H9 (cell line): ENCODE results near the gene TMOD3. TPM values are rescaled to one million over a fixed set of nuclear protein-coding genes. Genes with fewer than 3 reads are reported as not detected.

Source experiments
- DNase-seq: peaks from one replicate; pipeline ENCODE4 v3.0.0-alpha.2; 2017
- H2AFZ ChIP-seq: one replicate; pipeline ENCODE4 v1.6.1; 2013; ENCODE audit warnings: mild to moderate bottlenecking, low read length, control low read depth, moderate library complexity
- H2AK5ac ChIP-seq: 2 replicates; pipeline ENCODE4 v1.6.1; 2013; ENCODE audit warnings: low read length, control low read depth, mixed read lengths; ENCODE audit not compliant: insufficient read length
- H2BK120ac ChIP-seq: one replicate; pipeline ENCODE4 v1.6.1; 2013; ENCODE audit warnings: low read depth, mild to moderate bottlenecking, low read length, control low read depth, inconsistent platforms; ENCODE audit not compliant: poor library complexity, severe bottlenecking
- H2BK12ac ChIP-seq: 2 replicates; pipeline ENCODE4 v1.6.1; 2013; ENCODE audit warnings: low read length, control low read depth, mixed read lengths, low read depth; ENCODE audit not compliant: insufficient read length
- H2BK15ac ChIP-seq: 2 replicates; pipeline ENCODE4 v1.6.1; 2013; ENCODE audit warnings: low read depth, low read length, control low read depth
- H2BK20ac ChIP-seq: one replicate; pipeline ENCODE4 v1.6.1; 2013; ENCODE audit warnings: low read depth, mild to moderate bottlenecking, low read length, control low read depth, inconsistent platforms; ENCODE audit not compliant: poor library complexity, severe bottlenecking
- H2BK5ac ChIP-seq: 2 replicates; pipeline ENCODE4 v1.6.1; 2013; ENCODE audit warnings: low read length, control low read depth, mixed read lengths; ENCODE audit not compliant: insufficient read length
- H3K14ac ChIP-seq: 2 replicates; pipeline ENCODE4 v1.6.1; 2013; ENCODE audit warnings: low read length, control low read depth; ENCODE audit not compliant: insufficient read depth
- H3K18ac ChIP-seq: 2 replicates; pipeline ENCODE4 v1.6.1; 2013; ENCODE audit warnings: low read depth, mild to moderate bottlenecking, mixed read lengths, low read length, control low read depth; ENCODE audit not compliant: insufficient read length
- H3K23ac ChIP-seq: 2 replicates; pipeline ENCODE4 v1.6.1; 2013; ENCODE audit warnings: low read length, control low read depth, mixed read lengths, low read depth; ENCODE audit not compliant: insufficient read length
- H3K23me2 ChIP-seq: 2 replicates; pipeline ENCODE4 v1.6.1; 2013; ENCODE audit warnings: low read depth, mild to moderate bottlenecking, mixed read lengths, low read length, control low read depth; ENCODE audit not compliant: insufficient read length, poor library complexity, severe bottlenecking
- H3K27ac ChIP-seq: 2 replicates; pipeline ENCODE4 v1.5.1; 2013; ENCODE audit warnings: low read length, control low read depth, mixed read lengths, low read depth; ENCODE audit not compliant: insufficient read length
- H3K27me3 ChIP-seq: 2 replicates; pipeline ENCODE4 v1.6.1; 2013; ENCODE audit warnings: low read length, control low read depth, inconsistent platforms; ENCODE audit not compliant: insufficient read depth
- H3K4ac ChIP-seq: 2 replicates; pipeline ENCODE4 v1.6.1; 2013; ENCODE audit warnings: low read depth, mild to moderate bottlenecking, control low read depth, inconsistent platforms, low read length, moderate library complexity
- H3K4me1 ChIP-seq: 2 replicates; pipeline ENCODE4 v1.6.1; 2013; ENCODE audit warnings: low read length, control low read depth, inconsistent platforms; ENCODE audit not compliant: insufficient read depth
- H3K4me2 ChIP-seq: 2 replicates; pipeline ENCODE4 v1.6.1; 2013; ENCODE audit warnings: low read length, control low read depth, mixed read lengths; ENCODE audit not compliant: insufficient read length, insufficient read depth
- H3K56ac ChIP-seq: 2 replicates; pipeline ENCODE4 v1.6.1; 2013; ENCODE audit warnings: low read depth, mild to moderate bottlenecking, mixed read lengths, low read length, control low read depth; ENCODE audit not compliant: insufficient read length
- H3K79me1 ChIP-seq: 2 replicates; pipeline ENCODE4 v1.6.1; 2013; ENCODE audit warnings: low read depth, mild to moderate bottlenecking, moderate library complexity, low read length, control low read depth, inconsistent platforms; ENCODE audit not compliant: insufficient read depth, poor library complexity, severe bottlenecking
- H3K79me2 ChIP-seq: 2 replicates; pipeline ENCODE4 v1.6.1; 2013; ENCODE audit warnings: low read length, control low read depth, inconsistent platforms; ENCODE audit not compliant: insufficient read depth
- H3K9ac ChIP-seq: 2 replicates; pipeline ENCODE4 v1.6.1; 2013; ENCODE audit warnings: low read length, control low read depth, mixed read lengths; ENCODE audit not compliant: insufficient read length; ENCODE audit errors: extremely low read depth
- H3K9me3 ChIP-seq: one replicate; pipeline ENCODE4 v1.6.1; 2013; ENCODE audit warnings: low read depth, low read length, inconsistent platforms; ENCODE audit not compliant: control insufficient read depth
- H3T11ph ChIP-seq: one replicate; pipeline ENCODE4 v1.6.1; 2013; ENCODE audit warnings: mild to moderate bottlenecking, low read length, control low read depth, inconsistent platforms
- H4K20me1 ChIP-seq: one replicate; pipeline ENCODE4 v1.6.1; 2013; ENCODE audit not compliant: control insufficient read depth, insufficient read length, insufficient read depth
- H4K5ac ChIP-seq: 2 replicates; pipeline ENCODE4 v1.6.1; 2013; ENCODE audit warnings: low read depth, mild to moderate bottlenecking, mixed read lengths, low read length, control low read depth; ENCODE audit not compliant: insufficient read length
- H4K8ac ChIP-seq: replicated peaks from 2 replicates; pipeline ENCODE4 v1.6.1; 2013; ENCODE audit warnings: low read length, control low read depth, mixed read lengths, low read depth; ENCODE audit not compliant: insufficient read length
- H4K91ac ChIP-seq: 2 replicates; pipeline ENCODE4 v1.6.1; 2013; ENCODE audit warnings: low read depth, mild to moderate bottlenecking, moderate library complexity, mixed read lengths, low read length, control low read depth; ENCODE audit not compliant: insufficient read length
- H3K27ac Mint-ChIP-seq, 3 experiments: 2 replicates in 2 of 3; 3 replicates in 1 of 3; pipeline ENCODE4 v1.8.0; 2020 to 2021; ENCODE audit warnings: mixed read lengths in 3 of 3, mild to moderate bottlenecking in 1 of 3, moderate library complexity in 1 of 3
- H3K27me3 Mint-ChIP-seq: 2 replicates; pipeline ENCODE4 v1.8.0; 2021; ENCODE audit warnings: low read depth, mild to moderate bottlenecking, moderate library complexity, mixed read lengths
- H3K36me3 Mint-ChIP-seq, 3 experiments: 2 replicates in 2 of 3; 3 replicates in 1 of 3; pipeline ENCODE4 v1.8.0; 2020 to 2021; ENCODE audit warnings: low read depth in 3 of 3, mixed read lengths in 3 of 3; ENCODE audit not compliant: insufficient read depth in 1 of 3
- H3K4me1 Mint-ChIP-seq, 2 experiments: 2 replicates each; pipeline ENCODE4 v1.8.0; 2020; ENCODE audit warnings: mixed read lengths in 2 of 2
- H3K4me3 Mint-ChIP-seq, 2 experiments: 2 replicates in 1 of 2; 3 replicates in 1 of 2; pipeline ENCODE4 v1.8.0; 2020 to 2021; ENCODE audit warnings: mild to moderate bottlenecking in 2 of 2, mixed read lengths in 2 of 2, moderate library complexity in 1 of 2
- H3K9me3 Mint-ChIP-seq, 2 experiments: 2 replicates in 1 of 2; 3 replicates in 1 of 2; pipeline ENCODE4 v1.8.0; 2020; ENCODE audit warnings: mild to moderate bottlenecking in 2 of 2, mixed read lengths in 2 of 2, moderate library complexity in 1 of 2
- WGBS: extraction: QIAGEN DNeasy Blood & Tissue Kit; methylation state at CpG from one replicate; pipeline ENCODE4 v1.1.7; 2013; ENCODE audit warnings: missing lambda C conversion rate, low lambda C conversion rate, mixed read lengths; ENCODE audit not compliant: insufficient read length; ENCODE audit errors: extremely low coverage; 5-methylcytosine and 5-hydroxymethylcytosine counted together
- total RNA-seq: library from RNA; stranded (reverse); gene quantifications from 2 replicates; pipeline ENCODE4 v1.2.1, GENCODE V29; 2021
- TF ChIP-seq, protein P1 (sequence below): fragments of 200-600 bp; sonication (generic); conservative IDR thresholded peaks from 3 replicates; pipeline ENCODE4 v1.8.0; 2021; ENCODE audit warnings: antibody characterized with exemption, mild to moderate bottlenecking

Gene TMOD3
- total RNA-seq, 1 experiment from 2014 or later, result 24.7 TPM

- no peak overlapping the region for H3K4me3 Mint-ChIP-seq
- no peak overlapping the region for H3T11ph ChIP-seq
- H3K9ac ChIP-seq, result no peak overlapping the region
- H3K56ac ChIP-seq, result no peak overlapping the region
- peaks cover 2% of the 10 kb centered on the region; the same call in 1 of the 2 replicates for H3K79me2 ChIP-seq
- no peak overlapping the region for H3K27ac ChIP-seq
- no peak overlapping the region for H3K4ac ChIP-seq
- H2BK15ac ChIP-seq, result no peak overlapping the region
- peak overlapping the region in 1 of 3 experiments; percentile 27; a peak in 1 of 7 replicates for H3K27ac Mint-ChIP-seq
- no peak overlapping the region for H2BK12ac ChIP-seq
- DNase-seq, result no peak
- peaks cover 13% of the 10 kb centered on the region; the same call in 1 of the 2 replicates for H3K4me1 ChIP-seq
- H3K79me1 ChIP-seq, result peaks cover 6% of the 10 kb centered on the region
- no peak overlapping the region for H3K18ac ChIP-seq
- no peak overlapping the region for H3K4me2 ChIP-seq
- H4K20me1 ChIP-seq, result no peaks in the 10 kb centered on the region
- H3K9me3 Mint-ChIP-seq, result no peaks in the 10 kb centered on the region
- H4K5ac ChIP-seq, result no peak overlapping the region
- no peak overlapping the region for H3K14ac ChIP-seq
- no peak overlapping the region for H3K23ac ChIP-seq
- H3K9me3 ChIP-seq, result no peaks in the 10 kb centered on the region
- no peaks in the 10 kb centered on the region for H3K27me3 Mint-ChIP-seq
- WGBS, result no CpG with 5 or more reads among the region's 2 CpGs
- no peaks in the 10 kb centered on the region for H3K23me2 ChIP-seq
- peaks cover 42 to 47% of the 10 kb centered on the region in 2 experiments for H3K4me1 Mint-ChIP-seq
- H2BK120ac ChIP-seq, result no peak overlapping the region
- no peaks in the 10 kb centered on the region for H3K27me3 ChIP-seq
- H2BK20ac ChIP-seq, result no peak overlapping the region
- H4K91ac ChIP-seq, result no peak overlapping the region
- TF ChIP-seq, protein P1, sequence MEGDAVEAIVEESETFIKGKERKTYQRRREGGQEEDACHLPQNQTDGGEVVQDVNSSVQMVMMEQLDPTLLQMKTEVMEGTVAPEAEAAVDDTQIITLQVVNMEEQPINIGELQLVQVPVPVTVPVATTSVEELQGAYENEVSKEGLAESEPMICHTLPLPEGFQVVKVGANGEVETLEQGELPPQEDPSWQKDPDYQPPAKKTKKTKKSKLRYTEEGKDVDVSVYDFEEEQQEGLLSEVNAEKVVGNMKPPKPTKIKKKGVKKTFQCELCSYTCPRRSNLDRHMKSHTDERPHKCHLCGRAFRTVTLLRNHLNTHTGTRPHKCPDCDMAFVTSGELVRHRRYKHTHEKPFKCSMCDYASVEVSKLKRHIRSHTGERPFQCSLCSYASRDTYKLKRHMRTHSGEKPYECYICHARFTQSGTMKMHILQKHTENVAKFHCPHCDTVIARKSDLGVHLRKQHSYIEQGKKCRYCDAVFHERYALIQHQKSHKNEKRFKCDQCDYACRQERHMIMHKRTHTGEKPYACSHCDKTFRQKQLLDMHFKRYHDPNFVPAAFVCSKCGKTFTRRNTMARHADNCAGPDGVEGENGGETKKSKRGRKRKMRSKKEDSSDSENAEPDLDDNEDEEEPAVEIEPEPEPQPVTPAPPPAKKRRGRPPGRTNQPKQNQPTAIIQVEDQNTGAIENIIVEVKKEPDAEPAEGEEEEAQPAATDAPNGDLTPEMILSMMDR, result no peak
- H4K8ac ChIP-seq, result no peak overlapping the region
- H2AK5ac ChIP-seq, result no peak overlapping the region
- no peak overlapping the region for H2AFZ ChIP-seq
- no peak overlapping the region for H2BK5ac ChIP-seq
- no peaks in the 10 kb centered on the region for H3K36me3 Mint-ChIP-seq
Measured at GRCh38 chr15:51838270-51838669, 8.8 kb downstream of the TMOD3 start.
